Hepatocyte (in vitro differentiated cells): Measurements from ENCODE around the gene MICAL2. TPM values are rescaled to one million over a fixed set of nuclear protein-coding genes. Genes with fewer than 3 reads are reported as not detected.

Experiments used
- DNase-seq: peaks from one replicate; pipeline ENCODE4 v3.0.0-alpha.2; 2016; ENCODE audit warnings: low spot score
- H2AFZ ChIP-seq: fragments of 200-600 bp; sonication (generic); 2 replicates; pipeline ENCODE4 v1.6.0; 2016; ENCODE audit warnings: antibody characterized with exemption, mild to moderate bottlenecking
- H3K27ac ChIP-seq: fragments of 200-600 bp; sonication (generic); 2 replicates; pipeline ENCODE4 v1.5.1; 2016; ENCODE audit warnings: mild to moderate bottlenecking
- H3K27me3 ChIP-seq: fragments of 200-600 bp; sonication (generic); 2 replicates; pipeline ENCODE4 v1.6.1; 2016
- H3K36me3 ChIP-seq: fragments of 200-600 bp; sonication (generic); replicated peaks from 2 replicates; pipeline ENCODE4 v1.5.1; 2016; ENCODE audit warnings: low read depth; ENCODE audit not compliant: insufficient read depth
- H3K4me1 ChIP-seq: fragments of 200-600 bp; sonication (generic); 2 replicates; pipeline ENCODE4 v1.5.1; 2016; ENCODE audit warnings: mild to moderate bottlenecking, moderate library complexity; ENCODE audit not compliant: insufficient read depth
- H3K4me2 ChIP-seq: fragments of 200-600 bp; sonication (generic); 2 replicates; pipeline ENCODE4 v1.6.0; 2016
- H3K4me3 ChIP-seq: fragments of 200-600 bp; sonication (generic); 2 replicates; pipeline ENCODE4 v1.5.1; 2016; ENCODE audit warnings: mild to moderate bottlenecking
- H3K79me2 ChIP-seq: fragments of 200-600 bp; sonication (generic); 2 replicates; pipeline ENCODE4 v1.6.0; 2017; ENCODE audit warnings: mild to moderate bottlenecking
- H3K9me2 ChIP-seq: fragments of 200-600 bp; sonication (generic); replicated peaks from 2 replicates; pipeline ENCODE4 v1.6.0; 2017; ENCODE audit warnings: mild to moderate bottlenecking; ENCODE audit not compliant: insufficient read depth
- H3K9me3 ChIP-seq: fragments of 200-600 bp; sonication (generic); 2 replicates; pipeline ENCODE4 v1.5.1; 2016; ENCODE audit warnings: low read depth, mild to moderate bottlenecking
- H4K20me1 ChIP-seq: fragments of 200-600 bp; sonication (generic); 2 replicates; pipeline ENCODE4 v1.6.0; 2016; ENCODE audit warnings: mild to moderate bottlenecking; ENCODE audit not compliant: insufficient read depth, poor library complexity, severe bottlenecking
- CTCF ChIP-seq: fragments of 200-600 bp; sonication (generic); IDR thresholded peaks from 2 replicates; pipeline ENCODE4 v1.5.1; 2016; ENCODE audit warnings: antibody characterized with exemption, mild to moderate bottlenecking; ENCODE audit not compliant: poor library complexity
- EZH2 ChIP-seq: fragments of 200-600 bp; sonication (generic); IDR thresholded peaks from 2 replicates; pipeline ENCODE4 v1.6.1; 2016; ENCODE audit warnings: antibody characterized with exemption, mild to moderate bottlenecking, borderline replicate concordance
- EZH2phosphoT487 ChIP-seq: fragments of 200-600 bp; sonication (generic); IDR thresholded peaks from one replicate; pipeline ENCODE4 v1.6.1; 2018; ENCODE audit warnings: antibody characterized with exemption, mild to moderate bottlenecking, low read depth, moderate library complexity; ENCODE audit not compliant: unreplicated experiment, severe bottlenecking
- WGBS: methylation state at CpG from one replicate; pipeline ENCODE4 v1.1.6; 2016; ENCODE audit warnings: low lambda C conversion rate; ENCODE audit errors: missing lambda C conversion rate; 5-methylcytosine and 5-hydroxymethylcytosine counted together
- polyA plus RNA-seq: library from polyadenylated mRNA; unstranded; fragments of >200 nt; fragmentation: Nextera tagmentation; extraction: Ambion mirVana; gene quantifications from 2 replicates; pipeline ENCODE4 v1.2.1, GENCODE V29; 2016
- total RNA-seq: library from RNA; depleted of rRNA; stranded (reverse); fragments of >200 nt; gene quantifications from 2 replicates; pipeline ENCODE4 v1.2.3, GENCODE V29; 2014

MICAL2 gene
- total and polyA plus RNA-seq, 2 experiments from 2014 or later: 36.8 to 56.0 TPM

DNA sequence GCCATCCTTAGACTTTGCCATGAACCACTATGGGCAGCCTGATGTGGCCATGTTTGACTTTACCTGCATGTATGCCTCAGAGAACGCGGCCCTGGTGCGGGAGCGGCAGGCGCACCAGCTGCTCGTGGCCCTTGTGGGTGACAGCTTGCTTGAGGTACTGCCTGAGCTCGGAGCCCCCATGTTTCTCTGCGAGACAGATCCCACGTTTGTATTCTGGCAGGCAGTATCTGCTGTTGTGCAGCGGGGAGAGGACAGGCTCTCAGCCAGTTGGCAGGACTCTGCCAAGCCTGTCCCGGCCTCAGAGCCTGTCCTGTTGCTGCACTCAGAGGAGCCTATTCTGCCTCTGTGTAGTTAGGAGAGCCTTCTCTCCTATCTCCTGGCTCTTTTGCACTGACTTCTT lies 109.9 kb downstream of the MICAL2 start:
- Histone ChIP-seq H3K36me3 (no peaks in the 10 kb centered on the region), H3K9me2 (no peaks in the 10 kb centered on the region), H3K4me3 (no peak overlapping the region), H3K9me3 (no peaks in the 10 kb centered on the region), H3K27ac (no peak overlapping the region), H3K4me1 (peaks cover 44% of the 10 kb centered on the region), H3K27me3 (no peaks in the 10 kb centered on the region), H3K79me2 (no peaks in the 10 kb centered on the region), H4K20me1 (no peaks in the 10 kb centered on the region), H2AFZ (no peak overlapping the region), H3K4me2 (no peak overlapping the region)
- no peak for DNase-seq
- TF ChIP-seq CTCF: no peak
- TF ChIP-seq EZH2: no peak
- TF ChIP-seq EZH2phosphoT487: no peak
- WGBS: 85% methylated on average over 11 of the region's 11 CpGs

DNA sequence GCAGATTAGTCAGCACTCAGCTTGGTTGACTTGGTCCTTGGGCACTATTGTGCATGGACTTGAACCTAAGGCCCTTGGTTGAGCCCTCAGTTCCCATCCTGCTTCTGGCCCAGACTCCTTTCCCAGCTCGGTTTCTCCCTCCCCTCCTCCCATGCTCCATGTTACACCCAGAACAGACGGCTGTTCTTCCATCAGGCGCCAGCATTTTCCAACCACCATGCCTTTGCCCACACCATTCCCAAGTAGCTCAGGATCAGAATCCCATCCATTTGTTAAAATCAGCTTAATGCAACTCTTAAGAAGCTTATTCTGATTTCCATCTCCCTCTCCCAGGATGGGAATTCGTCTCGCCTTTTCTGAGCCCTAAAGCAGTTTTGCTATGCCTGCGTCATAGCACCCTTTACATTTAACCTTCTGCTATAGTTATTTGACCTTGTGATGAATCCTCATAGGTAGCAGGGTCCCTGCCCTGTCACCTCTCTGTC lies 110.7 kb downstream of the MICAL2 start:
- WGBS: 94% methylated on average over 6 of the region's 6 CpGs
- TF ChIP-seq EZH2: no peak
- TF ChIP-seq EZH2phosphoT487: no peak
- no peak for TF ChIP-seq CTCF
- H3K27me3 ChIP-seq: no peaks in the 10 kb centered on the region
- no peaks in the 10 kb centered on the region for H4K20me1 ChIP-seq
- DNase-seq: no peak
- H3K79me2 ChIP-seq: no peaks in the 10 kb centered on the region
- no peak overlapping the region for H3K4me2 ChIP-seq
- no peaks in the 10 kb centered on the region for H3K9me3 ChIP-seq
- no peak overlapping the region for H2AFZ ChIP-seq
- no peaks in the 10 kb centered on the region for H3K36me3 ChIP-seq
- no peak overlapping the region for H3K4me3 ChIP-seq
- H3K27ac ChIP-seq: no peak overlapping the region
- peaks cover 39% of the 10 kb centered on the region for H3K4me1 ChIP-seq
- H3K9me2 ChIP-seq: no peaks in the 10 kb centered on the region

DNA sequence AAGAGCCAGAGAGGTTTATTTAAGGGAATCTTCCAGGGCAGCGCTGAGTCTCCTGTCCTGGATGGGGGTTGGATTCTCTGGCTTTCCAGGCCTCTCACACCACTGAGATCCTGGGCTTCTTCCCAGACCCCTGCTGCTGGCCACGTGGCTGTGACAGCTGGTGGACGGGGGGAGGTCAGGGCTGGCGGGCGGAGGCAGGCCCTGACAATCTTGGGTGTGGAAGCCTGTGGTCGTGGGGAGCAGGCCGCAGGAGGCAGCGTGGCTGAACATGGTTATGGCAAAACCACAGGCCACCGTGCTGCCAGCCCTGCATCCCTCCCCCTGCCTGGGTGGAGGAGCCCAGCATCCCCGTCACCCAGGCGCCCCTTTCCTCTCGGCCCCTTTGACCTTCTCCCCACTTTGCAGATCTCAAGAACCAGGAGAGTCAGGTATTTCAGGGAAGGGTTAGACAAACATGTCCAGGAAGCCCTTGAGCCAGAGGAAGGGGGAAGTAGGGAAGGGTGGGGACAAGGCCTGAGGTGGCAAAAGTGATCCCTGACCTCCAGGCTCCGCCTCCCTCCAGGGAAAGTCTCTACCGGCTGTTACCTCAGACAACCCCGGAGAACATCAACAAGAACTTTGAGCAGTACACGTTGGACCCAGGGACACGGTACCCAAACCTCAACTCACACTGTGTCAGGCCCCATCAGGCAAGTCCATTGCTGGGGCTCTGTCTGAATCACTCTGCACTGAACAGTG lies 111.8 kb downstream of the MICAL2 start:
- Histone ChIP-seq H3K4me1 (peaks cover 28% of the 10 kb centered on the region), H3K79me2 (no peaks in the 10 kb centered on the region), H3K4me3 (no peak overlapping the region), H3K4me2 (no peak overlapping the region), H3K27me3 (no peaks in the 10 kb centered on the region), H3K9me3 (no peaks in the 10 kb centered on the region), H3K36me3 (no peaks in the 10 kb centered on the region), H3K9me2 (no peaks in the 10 kb centered on the region), H2AFZ (no peak overlapping the region), H4K20me1 (no peaks in the 10 kb centered on the region), H3K27ac (peak overlapping the region; percentile 85)
- no peak for DNase-seq
- WGBS: 79% methylated on average over 17 of the region's 17 CpGs
- TF ChIP-seq EZH2 (no peak), EZH2phosphoT487 (no peak), CTCF (no peak)
